ENCODE results near the gene FANCL.

GRCh38 chr2:58221909-58222308 lies 19.2 kb downstream of the FANCL start:
- TF ChIP-seq CTCF (IDR thresholded peaks at IDR 0.05) (no peak), POLR2A (IDR thresholded peaks at IDR 0.05; ENCODE audit: low read depth) (no peak)
